OCI-LY7 (cell line): Measurements from ENCODE around the gene PLPP1.

Source experiments
- CTCF ChIP-seq: fragments of 200-600 bp; sonication (generic); conservative IDR thresholded peaks from 2 replicates; pipeline ENCODE4 v1.5.1; 2014; ENCODE audit warnings: mild to moderate bottlenecking, antibody characterized with exemption, low read length, moderate library complexity, mixed read lengths
- EZH2phosphoT487 ChIP-seq: fragments of 200-600 bp; sonication (generic); IDR thresholded peaks from 2 replicates; pipeline ENCODE4 v1.6.1; 2018; ENCODE audit warnings: low read depth, borderline replicate concordance, mild to moderate bottlenecking, mixed run types, antibody characterized with exemption, low read length, moderate library complexity, mixed read lengths

DNA sequence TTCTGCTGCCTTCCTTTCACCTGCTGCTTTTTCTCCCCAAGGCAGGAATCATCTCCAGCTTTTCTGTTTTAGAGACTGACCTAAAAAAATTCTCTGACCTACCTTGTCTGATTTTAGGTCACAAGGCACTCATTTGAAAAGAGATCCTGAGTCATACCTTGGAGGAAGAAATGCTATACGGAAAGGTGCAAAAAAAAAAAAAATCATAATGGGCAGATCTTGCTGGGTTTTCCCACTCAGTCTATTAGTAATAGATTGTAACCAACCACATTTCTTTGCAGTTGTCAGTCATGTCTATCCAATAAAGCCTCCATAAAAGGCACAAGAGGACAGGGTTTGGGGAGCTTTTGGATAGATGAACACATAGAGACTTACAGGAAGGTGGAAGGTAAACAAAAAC, 157.0 kb downstream of the PLPP1 start:
- no peak for TF ChIP-seq CTCF
- TF ChIP-seq EZH2phosphoT487, result no peak
